RWPE1 (cell line): ENCODE data around the gene BRD3.

ENCODE experiments used
- CTCF ChIA-PET: fragments of 350-600 bp; sonication (Branson Sonifier 250); formaldehyde crosslinking; extraction: SDS; loops from one replicate; lab custom pipeline; 2021; lab: Yijun Ruan, JAX
- POLR2A ChIA-PET: fragments of 400-600 bp; formaldehyde crosslinking; extraction: SDS; loops from one replicate; lab custom pipeline; 2020; ENCODE audit warnings: antibody characterized with exemption; ENCODE audit not compliant: low non-redundant PET; lab: Yijun Ruan, JAX
- DNase-seq: peaks from one replicate; pipeline ENCODE4 v3.0.0; 2012; ENCODE audit warnings: low spot score
- H3K27ac ChIP-seq: fragments of 450-650 bp; 2 replicates; pipeline ENCODE4 v1.5.1; 2017
- CTCF ChIP-seq: fragments of 450-650 bp; conservative IDR thresholded peaks from 2 replicates; pipeline ENCODE4 v1.5.1; 2017; ENCODE audit warnings: low read depth, mild to moderate bottlenecking

The BRD3 gene

GRCh38 chr9:133999851-134000265, 68.0 kb downstream of the BRD3 start:
- no peak for TF ChIP-seq CTCF
- no peak for DNase-seq
- POLR2A ChIA-PET = no interaction called here
- no peak overlapping the region for H3K27ac ChIP-seq
- CTCF ChIA-PET = interaction anchor here (1.0 kb wide), 1 partner anchor 257 kb away, joined by 5 read pairs; no protein-coding TSS in a partner anchor

- CTCF ChIA-PET = no interaction called here
Observed at GRCh38 chr9:133998915-133999595, 68.8 kb downstream of the BRD3 start.

GRCh38 chr9:133997584-133997983, 70.2 kb downstream of the BRD3 start:
- no peak overlapping the region for H3K27ac ChIP-seq
- ChIA-PET POLR2A (no interaction called here), CTCF (interaction anchor here (0.9 kb wide), 1 partner anchor 258 kb away, joined by 3 read pairs; no protein-coding TSS in a partner anchor)
- TF ChIP-seq CTCF = no peak
- no peak for DNase-seq

More at GRCh38 chr9:133998915-133999595, 68.8 kb downstream of the BRD3 start:
- no peak for DNase-seq
- no peak overlapping the region for H3K27ac ChIP-seq
- TF ChIP-seq CTCF = no peak
- POLR2A ChIA-PET = no interaction called here

GRCh38 chr9:133996531-133997520, 71.0 kb downstream of the BRD3 start:
- TF ChIP-seq CTCF = no peak
- CTCF ChIA-PET = interaction anchor here (0.9 to 1.5 kb wide), 2 partner anchors 223 to 257 kb away, joined by 3 to 4 read pairs; no protein-coding TSS in a partner anchor
- DNase-seq = no peak
- H3K27ac ChIP-seq = no peak overlapping the region
- POLR2A ChIA-PET = no interaction called here

- H3K27ac ChIP-seq = peak overlapping the region; percentile 99; the same call in 1 of the 2 replicates
- POLR2A ChIA-PET = interaction anchor here (1.6 kb wide), 1 partner anchor 213 kb away, joined by 4 read pairs; no protein-coding TSS in a partner anchor
- CTCF ChIA-PET = interaction anchor here (0.6 to 3.7 kb wide), 32 partner anchors 9 to 489 kb away, joined by 3 to 102 read pairs (median 4); no protein-coding TSS in a partner anchor
- no peak for DNase-seq
- TF ChIP-seq CTCF = no peak
Observed at GRCh38 chr9:133995012-133995896, 72.6 kb downstream of the BRD3 start.
